OCI-LY1 (cell line): ENCODE data around the gene SAP30BP.

ENCODE experiments used
- H2AFZ ChIP-seq: fragments of 200-600 bp; sonication (generic), shearing (Covaris generic); 2 replicates; pipeline ENCODE4 v1.6.0; 2014; ENCODE audit warnings: antibody characterized with exemption, mild to moderate bottlenecking, low read length
- H3F3A ChIP-seq: fragments of 200-600 bp; sonication (generic), shearing (Covaris generic); 2 replicates; pipeline ENCODE4 v1.6.0; 2014; ENCODE audit warnings: mild to moderate bottlenecking, antibody characterized with exemption, low read length, moderate library complexity; ENCODE audit not compliant: insufficient read depth
- H3K27ac ChIP-seq: fragments of 200-600 bp; sonication (generic); 2 replicates; pipeline ENCODE4 v1.5.1; 2014; ENCODE audit warnings: low read length, mixed run types, mild to moderate bottlenecking, low read depth; ENCODE audit not compliant: poor library complexity, severe bottlenecking
- H3K27me3 ChIP-seq: fragments of 200-600 bp; sonication (generic); 2 replicates; pipeline ENCODE4 v1.6.0; 2014; ENCODE audit warnings: antibody characterized with exemption, mild to moderate bottlenecking, low read length, moderate library complexity; ENCODE audit not compliant: insufficient read depth
- H3K36me3 ChIP-seq: fragments of 200-600 bp; sonication (generic); 2 replicates; pipeline ENCODE4 v1.6.1; 2014; ENCODE audit warnings: mild to moderate bottlenecking, antibody characterized with exemption, low read length, moderate library complexity, mixed read lengths; ENCODE audit not compliant: insufficient read depth
- H3K4me1 ChIP-seq: fragments of 200-600 bp; sonication (generic); 2 replicates; pipeline ENCODE4 v1.5.1; 2014; ENCODE audit warnings: mild to moderate bottlenecking, low read length, moderate library complexity; ENCODE audit not compliant: insufficient read depth, severe bottlenecking
- H3K4me2 ChIP-seq: fragments of 200-600 bp; sonication (generic), shearing (Covaris generic); 2 replicates; pipeline ENCODE4 v1.6.1; 2014; ENCODE audit warnings: low read length
- H3K4me3 ChIP-seq: fragments of 200-600 bp; sonication (generic); 2 replicates; pipeline ENCODE4 v1.5.1; 2014; ENCODE audit warnings: low read length, low read depth, mild to moderate bottlenecking, mixed read lengths; ENCODE audit not compliant: poor library complexity, severe bottlenecking
- H3K79me2 ChIP-seq: fragments of 200-600 bp; shearing (Covaris generic); 2 replicates; pipeline ENCODE4 v1.6.1; 2016; ENCODE audit warnings: mixed run types, low read length, mixed read lengths; ENCODE audit not compliant: insufficient read depth
- H3K9ac ChIP-seq: fragments of 200-600 bp; sonication (generic), shearing (Covaris generic); 2 replicates; pipeline ENCODE4 v1.6.1; 2014; ENCODE audit warnings: mild to moderate bottlenecking, low read length, mixed read lengths
- H3K9me2 ChIP-seq: fragments of 200-600 bp; sonication (generic), shearing (Covaris generic); 2 replicates; pipeline ENCODE4 v1.6.1; 2014; ENCODE audit warnings: low read depth, mild to moderate bottlenecking, low read length, mixed read lengths
- H3K9me3 ChIP-seq: fragments of 200-600 bp; shearing (Covaris generic); 2 replicates; pipeline ENCODE4 v1.6.1; 2014; ENCODE audit warnings: low read length, mixed read lengths
- H4K20me1 ChIP-seq: fragments of 200-600 bp; sonication (generic), shearing (Covaris generic); 2 replicates; pipeline ENCODE4 v1.6.0; 2016; ENCODE audit warnings: mild to moderate bottlenecking, low read length; ENCODE audit not compliant: insufficient read depth
- CTCF ChIP-seq: fragments of 200-600 bp; sonication (generic), shearing (Covaris generic); IDR thresholded peaks from 2 replicates; pipeline ENCODE4 v1.5.1; 2017; ENCODE audit warnings: mild to moderate bottlenecking, antibody characterized with exemption, low read length, moderate library complexity, mixed read lengths
- EZH2 ChIP-seq: fragments of 200-600 bp; sonication (generic), shearing (Covaris generic); IDR thresholded peaks from 2 replicates; pipeline ENCODE4 v1.8.0; 2017; ENCODE audit warnings: borderline replicate concordance, mixed run types, mild to moderate bottlenecking, antibody characterized with exemption, low read length, moderate library complexity, mixed read lengths

The SAP30BP gene

GRCh38 chr17:75650874-75651273 is 16.3 kb upstream of the SAP30BP start:
- Histone ChIP-seq H3K9me2 (no peaks in the 10 kb centered on the region), H3K27ac (no peak overlapping the region), H3K9ac (no peak overlapping the region), H3K27me3 (no peaks in the 10 kb centered on the region), H2AFZ (no peak overlapping the region), H3K9me3 (no peaks in the 10 kb centered on the region), H3K4me1 (peaks cover 10% of the 10 kb centered on the region), H4K20me1 (no peaks in the 10 kb centered on the region), H3K36me3 (peaks cover 49% of the 10 kb centered on the region; the same call in 1 of the 2 replicates), H3K4me2 (no peak overlapping the region), H3F3A (no peaks in the 10 kb centered on the region), H3K4me3 (no peak overlapping the region), H3K79me2 (no peaks in the 10 kb centered on the region)
- no peak for TF ChIP-seq CTCF
- TF ChIP-seq EZH2: no peak

DNA sequence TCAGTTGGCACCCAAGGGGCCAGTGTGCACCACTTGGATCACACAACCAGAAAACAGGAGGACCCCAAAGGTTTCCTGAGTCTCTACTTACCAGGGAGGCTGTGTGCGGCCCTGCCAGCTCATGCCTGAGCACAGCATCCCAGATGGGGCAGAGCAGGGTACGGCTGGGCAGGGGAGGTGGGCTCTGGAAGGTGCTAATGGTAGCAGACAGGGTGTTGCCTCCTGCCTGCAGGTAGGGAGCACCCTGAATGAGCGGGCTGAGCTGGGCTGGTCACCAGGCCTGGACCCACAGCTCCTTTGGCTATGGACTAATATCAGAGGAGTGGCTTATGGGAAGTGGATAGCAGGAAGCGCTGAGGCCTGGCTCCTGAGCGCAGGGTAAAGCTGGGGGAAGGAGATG is 14.8 kb upstream of the SAP30BP start:
- H3K9me3 ChIP-seq: no peaks in the 10 kb centered on the region
- H2AFZ ChIP-seq: no peak overlapping the region
- H3K4me3 ChIP-seq: no peak overlapping the region
- H3K9ac ChIP-seq: no peak overlapping the region
- no peaks in the 10 kb centered on the region for H3K9me2 ChIP-seq
- peaks cover 10% of the 10 kb centered on the region for H3K4me1 ChIP-seq
- peaks cover 55% of the 10 kb centered on the region; the same call in 1 of the 2 replicates for H3K36me3 ChIP-seq
- no peaks in the 10 kb centered on the region for H4K20me1 ChIP-seq
- TF ChIP-seq CTCF (no peak), EZH2 (no peak)
- H3K27ac ChIP-seq: no peak overlapping the region
- H3F3A ChIP-seq: no peaks in the 10 kb centered on the region
- H3K4me2 ChIP-seq: no peak overlapping the region
- no peaks in the 10 kb centered on the region for H3K27me3 ChIP-seq
- no peaks in the 10 kb centered on the region for H3K79me2 ChIP-seq

GRCh38 chr17:75652934-75653549 is 14.1 kb upstream of the SAP30BP start:
- H3K4me3 ChIP-seq: no peak overlapping the region
- no peak overlapping the region for H3K27ac ChIP-seq
- H3K79me2 ChIP-seq: no peaks in the 10 kb centered on the region
- TF ChIP-seq CTCF: peak; percentile 86
- TF ChIP-seq EZH2: no peak
- H3K36me3 ChIP-seq: peaks cover 53% of the 10 kb centered on the region; the same call in 1 of the 2 replicates
- no peaks in the 10 kb centered on the region for H4K20me1 ChIP-seq
- no peak overlapping the region for H3K9ac ChIP-seq
- no peaks in the 10 kb centered on the region for H3F3A ChIP-seq
- H3K9me2 ChIP-seq: no peaks in the 10 kb centered on the region
- no peak overlapping the region for H3K4me2 ChIP-seq
- no peak overlapping the region for H2AFZ ChIP-seq
- H3K27me3 ChIP-seq: no peaks in the 10 kb centered on the region
- no peaks in the 10 kb centered on the region for H3K9me3 ChIP-seq
- peaks cover 10% of the 10 kb centered on the region for H3K4me1 ChIP-seq
